ENCODE data around the gene NLRC3. TPM values are rescaled to one million over a fixed set of nuclear protein-coding genes. Genes with fewer than 3 reads are reported as not detected.

NLRC3 gene
- total RNA-seq, 2 donors from 2014 or later = 2.5 to 3.7 TPM

- H3K36me3 ChIP-seq = peaks cover 14% of the 10 kb centered on the region
- no peak for DNase-seq (ENCODE audit: low spot score)
- H3K4me3 ChIP-seq = no peak overlapping the region
Measured at GRCh38 chr16:3601614-3602319, 24.6 kb upstream of the NLRC3 start.

GRCh38 chr16:3599922-3600321 lies 22.7 kb upstream of the NLRC3 start:
- no peak for ATAC-seq (ENCODE audit: insufficient number of reproducible peaks, low FRiP score, low read depth)
- Histone ChIP-seq H3K27me3 (replicated peaks; ENCODE audit: insufficient read depth) (no peaks in the 10 kb centered on the region), H3K4me3 (no peak overlapping the region), H3K27ac (no peak overlapping the region), H3K36me3 (peaks cover 10% of the 10 kb centered on the region), H3K4me1 (ENCODE audit: control insufficient read depth in 1 of 2, low read depth in 2 of 2) (no peaks in the 10 kb centered on the region), H3K9me3 (no peaks in the 10 kb centered on the region)
- TF ChIP-seq, protein P1, sequence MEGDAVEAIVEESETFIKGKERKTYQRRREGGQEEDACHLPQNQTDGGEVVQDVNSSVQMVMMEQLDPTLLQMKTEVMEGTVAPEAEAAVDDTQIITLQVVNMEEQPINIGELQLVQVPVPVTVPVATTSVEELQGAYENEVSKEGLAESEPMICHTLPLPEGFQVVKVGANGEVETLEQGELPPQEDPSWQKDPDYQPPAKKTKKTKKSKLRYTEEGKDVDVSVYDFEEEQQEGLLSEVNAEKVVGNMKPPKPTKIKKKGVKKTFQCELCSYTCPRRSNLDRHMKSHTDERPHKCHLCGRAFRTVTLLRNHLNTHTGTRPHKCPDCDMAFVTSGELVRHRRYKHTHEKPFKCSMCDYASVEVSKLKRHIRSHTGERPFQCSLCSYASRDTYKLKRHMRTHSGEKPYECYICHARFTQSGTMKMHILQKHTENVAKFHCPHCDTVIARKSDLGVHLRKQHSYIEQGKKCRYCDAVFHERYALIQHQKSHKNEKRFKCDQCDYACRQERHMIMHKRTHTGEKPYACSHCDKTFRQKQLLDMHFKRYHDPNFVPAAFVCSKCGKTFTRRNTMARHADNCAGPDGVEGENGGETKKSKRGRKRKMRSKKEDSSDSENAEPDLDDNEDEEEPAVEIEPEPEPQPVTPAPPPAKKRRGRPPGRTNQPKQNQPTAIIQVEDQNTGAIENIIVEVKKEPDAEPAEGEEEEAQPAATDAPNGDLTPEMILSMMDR (IDR thresholded peaks at IDR 0.05) = no peak
- DNase-seq (ENCODE audit: low spot score) = no peak

More at GRCh38 chr16:3601614-3602319, 24.6 kb upstream of the NLRC3 start:
- ATAC-seq (ENCODE audit: insufficient number of reproducible peaks, low FRiP score, low read depth) = no peak
- Histone ChIP-seq H3K27me3 (replicated peaks; ENCODE audit: insufficient read depth) (no peaks in the 10 kb centered on the region), H3K4me1 (ENCODE audit: control insufficient read depth in 1 of 2, low read depth in 2 of 2) (no peaks in the 10 kb centered on the region), H3K27ac (no peak overlapping the region), H3K9me3 (no peaks in the 10 kb centered on the region)
- TF ChIP-seq, protein P1 (IDR thresholded peaks at IDR 0.05) = no peak

DNA sequence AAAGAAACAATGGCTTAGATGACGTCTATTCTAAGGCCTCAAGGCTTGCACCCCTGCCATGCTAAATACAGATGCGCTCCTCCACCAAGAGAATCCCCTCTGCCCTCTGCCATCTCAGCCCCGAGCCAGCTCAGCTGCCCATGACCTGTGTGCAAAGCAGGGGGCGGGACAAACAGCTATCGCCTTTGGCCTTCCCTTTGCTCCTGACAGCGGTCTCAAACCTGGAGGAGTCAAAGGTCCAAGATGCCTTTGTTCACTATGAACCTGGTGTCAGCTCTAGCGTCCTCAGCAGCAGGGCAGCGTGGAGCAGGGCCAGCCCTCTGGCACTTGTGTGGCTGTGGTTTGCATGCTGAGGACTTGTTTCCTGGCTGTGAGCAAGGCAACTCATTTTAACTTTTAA lies 21.9 kb upstream of the NLRC3 start:
- Histone ChIP-seq H3K27me3 (replicated peaks; ENCODE audit: insufficient read depth) (no peaks in the 10 kb centered on the region), H3K36me3 (peaks cover 12% of the 10 kb centered on the region), H3K4me1 (ENCODE audit: control insufficient read depth in 1 of 2, low read depth in 2 of 2) (no peaks in the 10 kb centered on the region), H3K4me3 (no peak overlapping the region), H3K9me3 (no peaks in the 10 kb centered on the region), H3K27ac (no peak overlapping the region)
- no peak for DNase-seq (ENCODE audit: low spot score)
- TF ChIP-seq, protein P1 (IDR thresholded peaks at IDR 0.05) = no peak
- no peak for ATAC-seq (ENCODE audit: insufficient number of reproducible peaks, low FRiP score, low read depth)

DNA sequence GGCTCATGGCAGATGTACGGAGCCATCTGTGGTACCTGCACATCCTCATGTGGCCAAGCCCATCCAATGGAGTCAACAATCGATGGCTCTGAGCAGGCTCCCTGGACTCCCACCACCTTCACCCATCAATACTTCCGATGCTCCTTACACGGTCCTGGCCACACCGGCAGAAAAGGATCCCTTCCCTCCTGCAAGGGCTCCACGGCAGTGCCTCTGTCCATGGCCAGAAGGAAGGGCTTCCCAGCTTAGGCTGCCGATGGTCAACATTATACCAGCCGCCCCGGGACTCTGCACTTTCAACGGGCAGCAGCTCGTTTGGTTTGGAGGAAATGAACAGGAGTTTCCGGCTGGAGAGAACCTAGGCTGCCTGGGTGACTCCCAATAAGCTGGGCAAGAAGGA lies 21.0 kb upstream of the NLRC3 start:
- no peaks in the 10 kb centered on the region for H3K27me3 ChIP-seq (replicated peaks; ENCODE audit: insufficient read depth)
- H3K36me3 ChIP-seq = peaks cover 7% of the 10 kb centered on the region
- TF ChIP-seq, protein P1 (IDR thresholded peaks at IDR 0.05) = no peak
- H3K4me1 ChIP-seq (ENCODE audit: control insufficient read depth in 1 of 2, low read depth in 2 of 2) = no peaks in the 10 kb centered on the region
- no peaks in the 10 kb centered on the region for H3K9me3 ChIP-seq
- ATAC-seq (ENCODE audit: insufficient number of reproducible peaks, low FRiP score, low read depth) (no peak), DNase-seq (ENCODE audit: low spot score) (no peak)
- no peak overlapping the region for H3K4me3 ChIP-seq
- no peak overlapping the region for H3K27ac ChIP-seq

DNA sequence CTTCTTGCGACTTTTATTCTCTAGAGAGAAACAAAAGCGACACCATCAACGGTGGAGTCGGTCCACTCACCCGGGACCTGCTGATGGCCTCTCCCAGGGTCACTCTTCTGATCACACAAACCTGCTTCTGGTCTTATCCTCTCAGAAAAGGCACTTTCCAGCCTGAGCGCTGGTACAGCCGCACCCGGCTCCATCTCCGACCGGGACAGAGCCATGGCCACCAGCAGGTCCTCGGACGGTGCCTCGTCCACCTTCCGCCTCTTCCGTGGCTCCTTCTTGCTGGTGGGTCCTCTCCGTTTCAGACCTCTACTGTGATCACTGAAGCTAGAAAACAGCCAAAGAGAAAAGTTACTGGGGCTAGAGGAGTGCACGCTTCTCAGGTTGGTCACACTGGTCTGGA lies 20.5 kb upstream of the NLRC3 start:
- DNase-seq (ENCODE audit: low spot score) (no peak), ATAC-seq (ENCODE audit: insufficient number of reproducible peaks, low FRiP score, low read depth) (no peak)
- H3K27me3 ChIP-seq (replicated peaks; ENCODE audit: insufficient read depth) = no peaks in the 10 kb centered on the region
- TF ChIP-seq, protein P1 (IDR thresholded peaks at IDR 0.05) = no peak
- H3K4me1 ChIP-seq (ENCODE audit: control insufficient read depth in 1 of 2, low read depth in 2 of 2) = no peaks in the 10 kb centered on the region
- no peak overlapping the region for H3K27ac ChIP-seq
- no peak overlapping the region for H3K4me3 ChIP-seq
- no peaks in the 10 kb centered on the region for H3K9me3 ChIP-seq
- peaks cover 7% of the 10 kb centered on the region for H3K36me3 ChIP-seq
